Astrocyte of the cerebellum (primary cell): ENCODE measurements around the gene NMBR.
"Not testable (repeated sequence)": the region's sequence is repeated elsewhere in the genome, so short reads cannot be mapped to it uniquely, and the experiment has no call there.

Source experiments
- DNase-seq: peaks from one replicate; pipeline ENCODE4 v3.0.0-alpha.2; 2011; ENCODE audit warnings: low read depth
- H3K4me3 ChIP-seq: 2 replicates; pipeline ENCODE4 v1.5.1; 2011; ENCODE audit warnings: mild to moderate bottlenecking, low read depth, low read length, moderate library complexity
- CTCF ChIP-seq: IDR thresholded peaks from 2 replicates; pipeline ENCODE4 v1.5.1; 2012; ENCODE audit warnings: low read length, low read depth, moderate library complexity, mild to moderate bottlenecking; ENCODE audit errors: missing control alignments
- in situ Hi-C: cut with HindIII; loops from 2 replicates; pipeline ENCODE4 v1.10.0; 2017; ENCODE audit warnings: low sequenced_read_pairs

Gene NMBR

GRCh38 chr6:142155895-142156757 lies 9.2 kb upstream of the NMBR start:
- no peak overlapping the region for H3K4me3 ChIP-seq
- in situ Hi-C loops = loop anchor here (5.0 kb wide), 1 partner anchor 46 kb away; no protein-coding TSS in a partner anchor
- no peak for TF ChIP-seq CTCF
- no peak for DNase-seq

- DNase-seq = no peak
- in situ Hi-C loops = loop anchor here (5.0 kb wide), 1 partner anchor 47 kb away; no protein-coding TSS in a partner anchor
- H3K4me3 ChIP-seq = no peak overlapping the region
- TF ChIP-seq CTCF = no peak
Observed at GRCh38 chr6:142155091-142155490, 8.2 kb upstream of the NMBR start.

- no peak for TF ChIP-seq CTCF
- in situ Hi-C loops = no loop called here
- no peak for DNase-seq
- no peak overlapping the region for H3K4me3 ChIP-seq
Observed at GRCh38 chr6:142154336-142154735, 7.4 kb upstream of the NMBR start.

GRCh38 chr6:142153196-142153595 lies 6.3 kb upstream of the NMBR start:
- in situ Hi-C loops = no loop called here
- no peak overlapping the region for H3K4me3 ChIP-seq
- no peak for TF ChIP-seq CTCF
- no peak for DNase-seq

GRCh38 chr6:142152746-142153145 lies 5.8 kb upstream of the NMBR start:
- in situ Hi-C loops = no loop called here
- no peak overlapping the region for H3K4me3 ChIP-seq
- DNase-seq = no peak
- TF ChIP-seq CTCF = no peak

- in situ Hi-C loops, DNase-seq, H3K4me3 ChIP-seq: not testable (repeated sequence)
Observed at GRCh38 chr6:142141531-142141930, 5.4 kb downstream of the NMBR start.

- no peak for DNase-seq
- TF ChIP-seq CTCF = no peak
- no peak overlapping the region for H3K4me3 ChIP-seq
- in situ Hi-C loops = no loop called here
Observed at GRCh38 chr6:142138876-142139275, 8.0 kb downstream of the NMBR start.
